Activated CD8-positive, alpha-beta memory T cell treated with anti-CD3 and anti-CD28 coated beads for 36 hours (primary cell): ENCODE measurements around the gene MOB3A. TPM values are rescaled to one million over a fixed set of nuclear protein-coding genes. Genes with fewer than 3 reads are reported as not detected.

Source experiments
- CTCF ChIA-PET: fragments of 350-600 bp; sonication (Branson Sonifier 250); formaldehyde crosslinking; loops from one replicate; lab custom pipeline; 2021; ENCODE audit warnings: antibody characterized with exemption; lab: Charles Lee
- POLR2A ChIA-PET: fragments of 350-600 bp; sonication (Branson Sonifier 250); formaldehyde crosslinking; loops from one replicate; lab custom pipeline; 2021; ENCODE audit warnings: antibody characterized with exemption; lab: Charles Lee
- total RNA-seq, 2 experiments: library from RNA; stranded (reverse); gene quantifications; one replicate each; pipeline ENCODE4 v1.2.3, GENCODE V29; 2021

Gene MOB3A
- total RNA-seq, 2 experiments from 2014 or later, result 173 to 181 TPM

GRCh38 chr19:2089727-2090053 is 6.4 kb downstream of the MOB3A start:
- CTCF ChIA-PET, result interaction anchor here (0.6 to 0.7 kb wide), 2 partner anchors 20 to 57 kb away, joined by 3 to 4 read pairs; no protein-coding TSS in a partner anchor
- POLR2A ChIA-PET, result no interaction called here

GRCh38 chr19:2089001-2089711 is 7.0 kb downstream of the MOB3A start:
- POLR2A ChIA-PET, result no interaction called here

GRCh38 chr19:2087621-2088100 is 8.5 kb downstream of the MOB3A start:
- ChIA-PET CTCF (interaction anchor here (0.6 to 1.3 kb wide), 6 partner anchors 8 to 157 kb away, joined by 3 to 5 read pairs (median 4); partner anchors contain the start of gene MOB3A), POLR2A (interaction anchor here (0.6 to 1.2 kb wide), 3 partner anchors 36 to 495 kb away, joined by 3 to 15 read pairs (median 4); no protein-coding TSS in a partner anchor)

More at GRCh38 chr19:2089001-2089711, 7.0 kb downstream of the MOB3A start:
- CTCF ChIA-PET, result interaction anchor here (0.6 to 0.7 kb wide), 2 partner anchors 19 to 57 kb away, joined by 3 to 4 read pairs; no protein-coding TSS in a partner anchor

- POLR2A ChIA-PET, result interaction anchor here (0.5 to 1.2 kb wide), 4 partner anchors 35 to 496 kb away, joined by 3 to 15 read pairs (median 4); no protein-coding TSS in a partner anchor
- CTCF ChIA-PET, result interaction anchor here (0.6 to 1.3 kb wide), 6 partner anchors 9 to 157 kb away, joined by 3 to 5 read pairs (median 4); partner anchors contain the start of gene MOB3A
Measured at GRCh38 chr19:2086695-2087620, 9.2 kb downstream of the MOB3A start.

- ChIA-PET POLR2A (interaction anchor here (0.5 to 0.8 kb wide), 5 partner anchors 11 to 641 kb away, joined by 3 to 7 read pairs (median 5); partner anchors contain the start of gene MOB3A), CTCF (interaction anchor here (0.6 to 3.4 kb wide), 9 partner anchors 9 to 509 kb away, joined by 3 to 13 read pairs (median 4); no protein-coding TSS in a partner anchor)
Measured at GRCh38 chr19:2084993-2085720, 11.0 kb downstream of the MOB3A start.

- ChIA-PET CTCF (interaction anchor here (0.6 to 3.4 kb wide), 9 partner anchors 12 to 477 kb away, joined by 3 to 13 read pairs (median 3); no protein-coding TSS in a partner anchor), POLR2A (interaction anchor here (0.7 to 2.7 kb wide), 5 partner anchors 9 to 245 kb away, joined by 3 to 22 read pairs (median 5); partner anchors contain the start of genes LSM7, MKNK2 and MOB3A)
Measured at GRCh38 chr19:2083174-2083854, 12.8 kb downstream of the MOB3A start.

- CTCF ChIA-PET, result interaction anchor here (0.7 to 3.4 kb wide), 6 partner anchors 13 to 63 kb away, joined by 3 to 13 read pairs (median 5); no protein-coding TSS in a partner anchor
Measured at GRCh38 chr19:2081873-2082810, 14.0 kb downstream of the MOB3A start.

GRCh38 chr19:2080336-2080988 is 15.7 kb downstream of the MOB3A start:
- CTCF ChIA-PET, result interaction anchor here (1.2 kb wide), 1 partner anchor 10 kb away, joined by 3 read pairs; no protein-coding TSS in a partner anchor
- POLR2A ChIA-PET, result interaction anchor here (0.5 to 1.2 kb wide), 3 partner anchors 10 to 43 kb away, joined by 3 to 4 read pairs (median 3); no protein-coding TSS in a partner anchor

More at GRCh38 chr19:2081873-2082810, 14.0 kb downstream of the MOB3A start:
- POLR2A ChIA-PET, result interaction anchor here (0.7 to 2.7 kb wide), 4 partner anchors 10 to 31 kb away, joined by 3 to 22 read pairs (median 6); partner anchors contain the start of genes MKNK2 and MOB3A

GRCh38 chr19:2079865-2080301 is 16.2 kb downstream of the MOB3A start:
- POLR2A ChIA-PET, result interaction anchor here (0.6 kb wide), 1 partner anchor 9 kb away, joined by 4 read pairs; no protein-coding TSS in a partner anchor

GRCh38 chr19:2079076-2079864 is 16.9 kb downstream of the MOB3A start:
- ChIA-PET CTCF (no interaction called here), POLR2A (no interaction called here)

More at GRCh38 chr19:2079865-2080301, 16.2 kb downstream of the MOB3A start:
- CTCF ChIA-PET, result no interaction called here

GRCh38 chr19:2077833-2078619 is 18.1 kb downstream of the MOB3A start:
- CTCF ChIA-PET, result interaction anchor here (0.7 to 1.8 kb wide), 2 partner anchors 59 to 182 kb away, joined by 3 to 5 read pairs; no protein-coding TSS in a partner anchor

GRCh38 chr19:2077398-2077797 is 18.7 kb downstream of the MOB3A start:
- POLR2A ChIA-PET, result no interaction called here
- CTCF ChIA-PET, result interaction anchor here (1.8 kb wide), 1 partner anchor 58 kb away, joined by 5 read pairs; no protein-coding TSS in a partner anchor

More at GRCh38 chr19:2077833-2078619, 18.1 kb downstream of the MOB3A start:
- POLR2A ChIA-PET, result no interaction called here

- CTCF ChIA-PET, result interaction anchor here (1.8 kb wide), 1 partner anchor 57 kb away, joined by 5 read pairs; no protein-coding TSS in a partner anchor
- POLR2A ChIA-PET, result interaction anchor here (0.5 kb wide), 1 partner anchor 105 kb away, joined by 3 read pairs; no protein-coding TSS in a partner anchor
Measured at GRCh38 chr19:2076526-2076944, 19.6 kb downstream of the MOB3A start.
